GM21786 (cell line): ENCODE measurements around the gene TNRC6C.
"Not testable (repeated sequence)": the region's sequence is repeated elsewhere in the genome, so short reads cannot be mapped to it uniquely, and the experiment has no call there.

Experiments
- ATAC-seq: cut with Tn5 transposase; IDR thresholded peaks from one replicate; pipeline ENCODE4 v1.9.1; 2021; ENCODE audit not compliant: unreplicated experiment

TNRC6C gene

GRCh38 chr17:77962348-77962747 is 3.8 kb downstream of the TNRC6C start:
- ATAC-seq = no peak

DNA sequence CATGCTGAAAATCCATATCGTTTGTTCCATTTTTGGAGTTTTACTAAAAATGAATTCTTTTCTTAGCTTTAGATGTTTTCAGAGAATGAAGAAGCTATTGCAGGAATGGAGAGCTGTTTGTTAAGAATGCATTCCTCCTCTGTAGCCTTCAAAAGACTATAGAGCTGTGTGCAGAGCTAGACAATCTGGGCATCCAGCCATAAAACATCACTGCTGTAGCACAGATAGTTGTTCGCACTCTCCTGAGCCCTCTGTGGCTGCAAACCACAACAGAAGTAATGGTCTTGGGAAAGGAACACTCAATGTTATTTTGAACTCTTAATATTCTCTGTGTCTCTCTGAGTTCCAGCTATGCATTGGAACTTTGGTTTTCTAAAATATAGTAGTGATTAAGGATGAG is 4.9 kb downstream of the TNRC6C start:
- ATAC-seq = no peak

GRCh38 chr17:77965352-77965751 is 6.8 kb downstream of the TNRC6C start:
- ATAC-seq = no peak

GRCh38 chr17:77966476-77966875 is 8.0 kb downstream of the TNRC6C start:
- ATAC-seq = no peak

DNA sequence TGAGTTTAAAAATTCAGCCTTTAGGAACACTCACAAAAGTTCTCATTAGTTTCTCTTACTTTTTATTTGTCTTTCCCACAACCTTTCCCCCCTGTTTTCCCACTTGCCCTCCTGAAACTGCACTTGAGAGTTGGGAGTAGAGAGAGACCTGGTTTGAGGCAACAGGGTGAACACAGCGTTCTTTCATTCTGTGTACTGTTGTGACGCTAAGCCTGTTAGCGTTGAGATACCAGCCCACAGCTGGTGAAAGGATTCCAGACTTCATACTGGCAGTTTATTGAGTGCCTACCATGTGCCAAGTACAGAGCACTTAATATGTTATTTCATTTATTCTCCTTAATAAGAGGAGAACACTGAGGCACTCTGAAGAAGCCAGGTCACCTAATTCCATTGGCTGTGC is 10.3 kb downstream of the TNRC6C start:
- no peak for ATAC-seq

- ATAC-seq = not testable (repeated sequence)
Measured at GRCh38 chr17:77972271-77972670, 13.8 kb downstream of the TNRC6C start.

DNA sequence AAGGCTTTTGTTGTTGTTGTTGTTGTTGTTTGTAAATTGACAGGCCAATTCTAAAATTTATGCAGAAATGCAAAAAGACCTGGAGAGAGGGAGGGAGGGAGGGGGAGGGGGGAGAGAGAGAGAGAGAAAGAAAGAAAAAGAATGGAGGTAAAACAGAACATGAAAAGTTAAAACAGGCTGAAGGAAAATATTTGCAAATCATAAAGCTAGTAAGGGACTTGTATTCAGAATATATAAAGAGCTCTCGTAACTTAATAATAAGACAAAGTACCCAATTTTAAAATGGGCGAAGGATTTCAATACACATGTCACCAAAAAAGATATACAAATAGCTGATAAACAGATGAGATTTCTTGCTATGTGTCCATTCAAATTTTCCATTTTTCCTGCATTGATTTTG is 15.4 kb downstream of the TNRC6C start:
- ATAC-seq = no peak

GRCh38 chr17:77974396-77974795 is 15.9 kb downstream of the TNRC6C start:
- ATAC-seq = no peak

DNA sequence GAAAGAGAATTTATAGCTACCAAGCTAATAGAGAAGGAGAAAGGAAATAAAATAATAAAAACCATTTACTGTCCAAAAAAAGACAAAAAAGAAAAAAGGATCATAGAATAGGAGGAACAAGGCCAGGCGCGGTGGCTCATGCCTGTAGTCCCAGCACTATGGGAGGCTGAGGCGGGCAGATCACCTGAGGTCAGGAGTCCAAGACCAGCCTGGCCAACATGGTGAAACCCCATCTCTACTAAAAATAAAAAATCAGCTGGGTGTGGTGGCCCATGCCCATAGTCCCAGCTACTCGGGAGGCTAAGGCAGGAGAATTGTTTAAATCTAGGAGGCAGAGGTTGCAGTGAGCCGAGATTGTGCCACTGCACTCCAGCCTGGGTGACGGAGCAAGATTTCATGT is 23.9 kb downstream of the TNRC6C start:
- not testable (repeated sequence) for ATAC-seq

GRCh38 chr17:77990301-77990700 is 31.8 kb downstream of the TNRC6C start:
- no peak for ATAC-seq

GRCh38 chr17:77993735-77994134 is 35.2 kb downstream of the TNRC6C start:
- not testable (repeated sequence) for ATAC-seq

DNA sequence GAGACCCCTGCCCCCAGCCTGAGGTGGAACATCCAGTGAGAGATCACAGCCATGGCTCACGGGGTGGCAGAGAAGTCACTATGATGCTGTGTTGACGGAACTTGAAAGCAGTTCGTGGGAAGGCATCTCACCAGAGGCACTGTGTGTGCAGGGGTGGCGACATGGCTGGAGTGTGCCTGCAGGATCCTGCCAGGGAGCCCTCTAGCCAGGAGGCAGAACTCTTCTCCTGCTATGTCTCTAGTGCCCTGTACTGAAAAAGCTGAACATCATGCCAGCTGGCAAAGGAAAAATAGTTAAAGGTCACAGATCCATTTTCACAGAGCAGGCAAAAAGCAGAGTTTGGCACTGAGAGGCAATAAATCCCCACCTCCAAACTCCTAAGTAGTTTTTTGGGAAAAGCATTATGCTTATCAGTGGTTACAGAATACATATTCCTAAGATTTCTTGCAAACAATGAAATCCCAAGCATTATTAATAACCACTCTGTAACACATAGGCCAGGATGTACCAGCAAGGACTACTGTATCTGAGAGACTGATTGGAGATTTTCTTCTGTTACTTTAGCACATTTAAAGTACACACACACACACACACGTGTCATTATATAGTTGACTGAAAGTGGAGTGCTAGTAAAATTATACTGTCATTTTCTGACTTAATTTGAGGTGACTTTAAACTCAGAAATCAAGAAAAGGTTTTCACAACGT is 36.8 kb downstream of the TNRC6C start:
- ATAC-seq = no peak

GRCh38 chr17:77996256-77996655 is 37.8 kb downstream of the TNRC6C start:
- ATAC-seq = no peak

DNA sequence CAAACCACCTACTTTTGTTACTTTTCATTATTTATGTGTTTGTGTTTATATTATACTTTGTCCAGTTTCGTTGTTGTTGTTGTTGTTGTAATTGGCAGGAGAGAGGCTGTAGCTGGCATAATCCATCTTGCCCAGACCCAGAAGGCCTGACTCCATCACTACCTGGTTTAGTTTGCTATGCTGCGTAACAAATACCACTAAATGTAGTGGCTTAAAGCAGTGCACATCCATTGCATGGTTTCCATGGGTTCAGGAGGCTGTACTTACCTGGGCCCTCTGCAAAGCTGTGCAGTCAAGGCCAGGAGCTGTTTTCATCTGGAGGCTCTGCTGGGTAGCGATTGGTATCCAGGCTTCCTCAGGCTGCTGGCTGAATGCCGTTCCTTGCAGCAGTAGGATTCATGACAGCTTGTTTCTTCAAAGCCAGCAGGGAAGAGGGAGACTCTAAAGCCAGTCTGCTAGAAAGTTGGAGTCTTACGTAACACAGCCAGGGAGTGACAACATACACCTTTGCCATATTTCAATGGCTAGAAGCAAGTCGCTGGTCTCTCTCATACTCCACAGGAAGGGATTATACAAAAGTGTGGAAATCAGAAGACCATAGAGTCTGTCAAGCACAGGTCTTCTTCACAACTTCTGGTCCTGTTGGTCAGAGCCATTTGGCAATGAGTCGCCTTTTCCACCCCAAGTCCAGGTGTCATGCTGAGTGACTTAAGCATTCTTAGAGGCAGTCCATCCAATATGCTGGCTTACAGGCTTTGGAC is 41.1 kb downstream of the TNRC6C start:
- no peak for ATAC-seq

- ATAC-seq = no peak
Measured at GRCh38 chr17:78000341-78000740, 41.8 kb downstream of the TNRC6C start.

- no peak for ATAC-seq
Measured at GRCh38 chr17:78001182-78001581, 42.7 kb downstream of the TNRC6C start.

DNA sequence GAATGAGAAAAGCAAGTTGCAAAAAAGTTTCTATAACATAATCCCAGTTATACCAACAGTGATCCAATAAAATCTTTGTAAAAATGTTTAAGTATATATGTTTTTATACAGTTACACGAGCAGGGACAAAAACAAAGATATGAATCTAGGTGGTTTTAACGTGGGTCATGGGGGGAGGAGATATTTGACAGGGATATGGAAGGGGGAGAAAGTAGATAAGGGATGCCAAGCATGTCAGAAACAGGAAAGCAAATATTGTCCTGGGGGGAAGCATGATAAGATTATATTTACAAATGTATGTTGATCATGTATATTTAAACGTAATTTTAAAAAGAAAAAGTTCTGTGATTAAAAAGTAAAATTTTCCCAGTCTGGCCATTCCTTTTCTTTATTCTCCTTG is 43.1 kb downstream of the TNRC6C start:
- ATAC-seq = no peak

DNA sequence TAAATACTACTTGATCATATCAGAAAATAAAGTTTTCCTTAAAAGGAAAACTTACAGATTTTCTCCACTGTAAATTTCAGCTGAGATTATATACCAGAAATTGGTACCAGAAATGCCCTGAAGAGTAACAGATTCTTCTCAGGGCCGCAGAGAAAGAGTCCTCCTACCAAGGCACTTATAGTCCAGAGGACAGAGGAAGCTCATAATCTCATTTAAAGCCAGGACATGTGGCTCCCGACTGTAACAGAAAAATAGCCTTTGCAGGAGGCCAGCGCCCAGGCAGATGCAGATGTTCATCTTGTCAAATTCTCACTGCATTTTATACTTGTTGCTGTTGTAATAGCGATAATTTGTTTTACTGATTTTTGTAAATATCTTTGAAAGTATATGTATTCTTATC is 43.7 kb downstream of the TNRC6C start:
- no peak for ATAC-seq

GRCh38 chr17:78005452-78006171 is 47.1 kb downstream of the TNRC6C start:
- ATAC-seq = no peak

DNA sequence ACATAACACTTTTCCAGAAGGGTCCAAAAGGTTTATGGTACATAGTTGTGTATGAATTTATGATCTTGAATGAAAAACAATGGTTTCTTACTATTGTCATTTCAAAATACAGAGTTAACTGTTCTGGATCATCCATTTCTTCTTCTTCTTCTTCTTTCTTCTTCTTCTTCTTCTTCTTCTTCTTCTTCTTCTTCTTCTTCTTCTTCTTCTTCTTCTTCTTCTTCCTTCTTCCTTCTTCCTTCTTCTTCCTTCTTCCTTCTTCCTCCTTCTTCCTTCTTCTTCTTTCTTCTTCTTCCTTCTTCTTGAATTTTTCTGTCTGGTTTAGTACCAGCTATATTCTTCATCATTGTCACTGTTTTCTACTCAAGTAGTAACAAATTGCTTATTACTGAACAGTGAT is 47.8 kb downstream of the TNRC6C start:
- no peak for ATAC-seq

DNA sequence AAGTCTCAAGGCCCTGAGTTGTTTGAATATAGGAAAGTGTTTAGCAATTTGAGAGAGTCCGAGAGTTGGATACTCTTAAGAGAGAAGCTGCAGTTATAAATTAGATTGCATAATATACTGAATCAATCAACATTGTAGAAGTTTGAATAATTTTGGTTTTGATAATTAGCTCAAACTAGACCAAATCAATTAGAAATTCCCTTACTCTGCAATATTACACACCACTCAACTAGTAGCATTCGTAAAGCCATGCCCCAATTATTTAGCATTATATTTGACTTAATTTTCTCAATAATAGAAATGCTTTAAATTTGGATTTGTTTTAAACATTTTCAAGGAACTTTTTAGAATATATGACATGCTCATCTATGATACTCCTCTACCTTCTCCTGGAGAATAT is 49.1 kb downstream of the TNRC6C start:
- no peak for ATAC-seq

DNA sequence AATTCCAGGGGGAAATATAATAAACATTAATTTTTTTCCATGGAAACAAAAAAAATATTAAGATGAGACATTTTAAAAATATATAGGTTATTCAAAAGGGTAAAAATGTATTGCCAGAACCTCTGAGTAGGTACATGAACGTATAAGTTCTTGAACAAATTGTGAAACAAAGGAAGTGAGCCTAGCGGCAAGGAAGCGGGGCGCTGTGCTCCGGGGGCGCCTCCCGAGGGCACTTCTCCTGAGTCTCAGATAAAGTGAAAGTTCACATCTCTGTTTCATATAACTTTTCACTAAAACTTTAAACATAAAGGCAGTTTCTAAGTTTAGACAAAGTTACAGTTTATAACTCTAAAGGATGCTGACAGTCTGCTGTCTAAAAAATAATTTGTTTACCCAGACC is 52.3 kb downstream of the TNRC6C start:
- ATAC-seq = no peak
